ENCODE data around the gene SRSF10. TPM values are rescaled to one million over a fixed set of nuclear protein-coding genes. Genes with fewer than 3 reads are reported as not detected.
"Not testable (repeated sequence)": the region's sequence is repeated elsewhere in the genome, so short reads cannot be mapped to it uniquely, and the experiment has no call there.

Gene SRSF10
- total RNA-seq, 1 donor from 2014 or later: 91.4 TPM

- peak; percentile 85 for DNase-seq (ENCODE audit: low read depth, low spot score)
These were observed 21.2 kb downstream of the SRSF10 start for GRCh38 chr1:23958810-23959460.

GRCh38 chr1:23958040-23958809, 21.9 kb downstream of the SRSF10 start:
- not testable (repeated sequence) for DNase-seq (ENCODE audit: low read depth, low spot score)

- DNase-seq (ENCODE audit: low read depth, low spot score): no peak
These were observed 23.0 kb downstream of the SRSF10 start for GRCh38 chr1:23957096-23957495.

GRCh38 chr1:23953020-23953419, 27.1 kb downstream of the SRSF10 start:
- no peak for DNase-seq (ENCODE audit: low read depth, low spot score)

GRCh38 chr1:23947366-23947765, 32.8 kb downstream of the SRSF10 start:
- no peak for DNase-seq (ENCODE audit: low read depth, low spot score)

GRCh38 chr1:23936481-23937176, 43.5 kb downstream of the SRSF10 start:
- DNase-seq (ENCODE audit: low read depth, low spot score): no peak

GRCh38 chr1:23931491-23931880, 48.6 kb downstream of the SRSF10 start:
- no peak for DNase-seq (ENCODE audit: low read depth, low spot score)

- no peak for DNase-seq (ENCODE audit: low read depth, low spot score)
These were observed 49.2 kb downstream of the SRSF10 start for GRCh38 chr1:23930861-23931490.

GRCh38 chr1:23930270-23930669, 49.9 kb downstream of the SRSF10 start:
- DNase-seq (ENCODE audit: low read depth, low spot score): no peak

- no peak for DNase-seq (ENCODE audit: low read depth, low spot score)
These were observed 51.3 kb downstream of the SRSF10 start for GRCh38 chr1:23928789-23929188.

- no peak for DNase-seq (ENCODE audit: low read depth, low spot score)
These were observed 53.0 kb downstream of the SRSF10 start for GRCh38 chr1:23927097-23927496.

GRCh38 chr1:23925279-23925678, 54.8 kb downstream of the SRSF10 start:
- DNase-seq (ENCODE audit: low read depth, low spot score): no peak

GRCh38 chr1:23924601-23925000, 55.5 kb downstream of the SRSF10 start:
- no peak for DNase-seq (ENCODE audit: low read depth, low spot score)

GRCh38 chr1:23923592-23924499, 56.3 kb downstream of the SRSF10 start:
- no peak for DNase-seq (ENCODE audit: low read depth, low spot score)

GRCh38 chr1:23922321-23922943, 57.7 kb downstream of the SRSF10 start:
- no peak for DNase-seq (ENCODE audit: low read depth, low spot score)

- no peak for DNase-seq (ENCODE audit: low read depth, low spot score)
These were observed 63.7 kb downstream of the SRSF10 start for GRCh38 chr1:23916209-23917131.

- no peak for DNase-seq (ENCODE audit: low read depth, low spot score)
These were observed 64.7 kb downstream of the SRSF10 start for GRCh38 chr1:23915466-23915865.

GRCh38 chr1:23914921-23915320, 65.2 kb downstream of the SRSF10 start:
- no peak for DNase-seq (ENCODE audit: low read depth, low spot score)

All from pulmonary artery endothelial cell (primary cell).